GM21528 (cell line): Measurements from ENCODE around the gene EIF2S3B.
"Not testable (repeated sequence)": the region's sequence is repeated elsewhere in the genome, so short reads cannot be mapped to it uniquely, and the experiment has no call there.

Experiments
- ATAC-seq: cut with Tn5 transposase; IDR thresholded peaks from one replicate; pipeline ENCODE4 v1.9.1; 2021; ENCODE audit warnings: mild to moderate bottlenecking, moderate library complexity; ENCODE audit not compliant: unreplicated experiment, low FRiP score

EIF2S3B gene

GRCh38 chr12:10505620-10506019 lies at the start of gene EIF2S3B:
TSS of gene EIF2S3B (plus strand) at chr12:10505890. CDS start at chr12:10505903, 13 bp downstream.
- ATAC-seq, result no peak

- ATAC-seq, result no peak
These were observed 48.8 kb upstream of the EIF2S3B start for GRCh38 chr12:10456856-10457255.

DNA sequence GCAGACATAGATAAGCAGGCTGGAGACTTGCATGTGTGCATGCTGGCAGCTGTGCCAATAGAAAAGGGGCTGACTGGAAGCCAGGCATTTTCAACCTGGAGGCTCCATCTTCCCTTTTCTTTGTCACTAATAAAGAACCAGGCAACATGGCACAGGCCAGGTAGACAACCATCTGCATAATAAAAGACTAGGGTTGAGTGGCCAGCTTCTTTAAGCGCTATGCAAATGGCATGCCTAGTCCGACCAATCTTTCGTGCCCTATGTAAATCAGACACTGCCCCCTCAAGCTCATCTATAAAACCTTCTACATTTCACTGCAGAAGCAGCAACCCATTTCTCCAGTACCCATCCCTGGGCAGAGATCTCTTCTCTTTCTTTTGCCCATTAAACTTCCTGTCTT lies 47.9 kb upstream of the EIF2S3B start:
- no peak for ATAC-seq

- no peak for ATAC-seq
These were observed 39.4 kb upstream of the EIF2S3B start for GRCh38 chr12:10466311-10466710.

DNA sequence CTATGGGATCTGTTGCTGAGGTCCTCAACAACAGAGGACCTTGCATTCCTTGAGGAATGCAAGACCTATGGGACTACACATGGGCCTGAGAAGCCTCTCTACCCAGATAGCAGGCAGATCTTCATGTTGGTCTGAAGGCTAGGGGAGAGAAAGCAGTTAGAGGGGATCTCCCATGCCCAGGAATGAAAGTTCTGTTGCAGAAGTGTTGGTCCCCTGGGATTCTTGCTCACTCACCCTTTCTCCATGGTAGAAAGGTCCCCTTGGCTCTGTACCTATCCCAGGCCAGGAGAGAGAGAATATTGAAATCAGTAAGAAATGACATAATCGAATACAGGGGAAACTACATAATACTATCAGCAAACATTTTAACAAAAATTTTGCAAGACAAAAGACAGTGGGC lies 36.0 kb upstream of the EIF2S3B start:
- ATAC-seq, result no peak

DNA sequence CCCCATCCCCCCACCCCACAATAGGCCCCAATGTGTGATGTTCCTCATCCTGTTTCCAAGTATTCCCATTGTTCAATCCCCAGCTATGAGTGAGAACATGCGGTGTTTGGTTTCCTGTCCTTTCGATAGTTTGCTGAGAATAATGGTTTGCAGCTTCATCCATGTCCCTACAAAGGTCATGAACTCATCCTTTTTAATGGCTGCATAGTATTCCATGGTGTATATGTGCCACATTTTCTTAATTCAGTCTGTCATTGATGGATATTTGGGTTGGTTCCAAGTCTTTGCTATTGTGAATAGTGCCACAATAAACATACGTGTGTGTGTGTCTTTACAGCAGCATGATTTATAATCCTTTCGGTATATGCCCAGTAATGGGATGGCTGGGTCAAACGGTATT lies 32.9 kb upstream of the EIF2S3B start:
- not testable (repeated sequence) for ATAC-seq

DNA sequence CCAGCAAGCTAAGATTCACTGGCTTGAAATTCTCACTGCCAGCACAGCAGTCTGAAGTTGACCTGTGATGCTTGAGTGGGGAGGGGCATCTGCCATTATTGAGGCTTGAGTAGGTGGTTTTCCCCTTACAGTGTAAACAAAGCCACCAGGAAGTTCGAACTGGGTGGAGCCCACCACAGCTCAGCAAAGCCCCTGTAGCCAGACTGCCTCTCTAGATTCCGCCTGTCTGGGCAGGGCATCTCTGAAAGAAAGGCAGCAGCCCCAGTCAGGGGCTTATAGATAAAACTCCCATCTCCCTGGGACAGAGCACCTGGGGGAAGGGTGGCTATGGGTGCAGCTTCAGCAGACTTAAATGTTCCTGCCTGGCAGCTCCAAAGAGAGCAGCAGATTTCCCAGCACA lies 23.8 kb upstream of the EIF2S3B start:
- ATAC-seq, result not testable (repeated sequence)

- not testable (repeated sequence) for ATAC-seq
These were observed 18.4 kb upstream of the EIF2S3B start for GRCh38 chr12:10487328-10487727.

DNA sequence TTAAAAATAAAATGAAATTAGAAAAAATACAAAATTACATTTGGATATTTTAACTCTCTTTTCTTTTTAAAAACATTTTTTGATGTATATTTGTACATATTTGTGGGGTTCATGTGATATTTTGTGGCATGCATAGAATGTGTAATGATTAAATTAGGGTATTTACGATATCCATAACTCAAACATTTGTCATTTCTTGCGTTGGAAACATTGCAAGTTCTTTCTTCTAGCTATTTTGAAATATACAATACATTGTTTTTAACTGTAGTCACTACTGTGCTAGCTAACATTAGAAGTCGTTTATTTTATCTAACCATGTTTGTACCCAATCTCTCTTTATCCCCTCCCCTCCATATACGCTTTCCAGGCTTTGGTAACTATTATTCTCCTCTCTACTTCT lies 13.9 kb upstream of the EIF2S3B start:
- ATAC-seq, result no peak

- ATAC-seq, result no peak
These were observed 8.1 kb upstream of the EIF2S3B start for GRCh38 chr12:10497602-10498001.

DNA sequence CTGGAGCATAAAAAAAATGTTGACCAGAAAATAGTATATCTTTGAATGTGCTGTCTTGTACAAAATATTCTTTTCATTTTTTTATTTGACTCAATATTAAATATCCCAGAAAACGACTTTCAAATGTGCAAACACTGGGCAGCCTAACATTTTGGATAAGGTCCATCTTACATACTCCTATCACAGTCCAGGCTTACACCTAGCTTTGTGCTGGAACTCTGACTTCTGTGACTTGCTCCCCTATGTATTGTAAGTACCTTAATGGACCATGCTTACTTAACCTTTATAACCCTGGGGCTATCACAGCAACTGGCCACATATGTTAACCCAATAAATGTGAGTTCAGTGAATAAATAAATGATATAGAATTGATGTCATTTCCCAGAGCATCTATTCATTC lies 7.6 kb upstream of the EIF2S3B start:
- no peak for ATAC-seq

DNA sequence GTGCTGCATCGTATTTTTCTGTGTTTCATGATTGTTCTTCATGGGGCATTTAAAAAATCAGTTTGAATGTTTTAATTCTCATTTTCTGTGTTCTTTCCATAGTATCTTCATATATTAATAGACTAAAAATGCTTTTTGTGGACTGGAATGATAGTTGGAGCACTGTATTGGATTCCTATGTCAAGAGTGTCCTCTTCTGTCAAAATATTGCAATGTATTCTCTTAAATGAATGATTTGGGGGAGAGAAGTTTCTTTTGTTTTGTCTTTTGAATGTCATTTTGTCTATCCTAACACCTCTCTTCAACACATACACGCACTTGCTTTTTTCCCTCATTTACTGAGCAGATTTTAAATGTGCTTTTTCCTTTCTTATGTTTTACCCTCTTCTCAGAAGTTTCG lies 4.7 kb upstream of the EIF2S3B start:
- no peak for ATAC-seq

DNA sequence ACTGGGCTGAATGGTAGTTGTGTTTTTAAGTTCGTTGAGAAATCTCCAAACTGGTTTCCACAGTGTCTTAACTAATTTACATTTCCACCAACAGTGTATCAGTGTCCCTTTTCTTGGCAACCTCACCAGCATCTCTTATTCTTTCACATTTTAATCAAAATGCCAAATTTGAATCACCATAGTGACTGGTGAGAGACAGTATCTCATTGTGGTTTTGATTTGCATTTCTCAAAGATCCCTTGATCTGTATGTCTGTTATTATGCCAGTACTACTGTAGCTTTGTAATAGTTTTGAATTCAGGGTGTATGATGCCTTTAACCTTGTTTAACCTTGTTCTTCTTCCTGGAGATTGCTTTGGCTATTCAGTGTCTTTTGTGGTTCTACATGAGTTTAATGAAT lies 2.2 kb upstream of the EIF2S3B start:
- no peak for ATAC-seq

GRCh38 chr12:10511756-10512355 lies 6.2 kb downstream of the EIF2S3B start:
- ATAC-seq, result no peak

DNA sequence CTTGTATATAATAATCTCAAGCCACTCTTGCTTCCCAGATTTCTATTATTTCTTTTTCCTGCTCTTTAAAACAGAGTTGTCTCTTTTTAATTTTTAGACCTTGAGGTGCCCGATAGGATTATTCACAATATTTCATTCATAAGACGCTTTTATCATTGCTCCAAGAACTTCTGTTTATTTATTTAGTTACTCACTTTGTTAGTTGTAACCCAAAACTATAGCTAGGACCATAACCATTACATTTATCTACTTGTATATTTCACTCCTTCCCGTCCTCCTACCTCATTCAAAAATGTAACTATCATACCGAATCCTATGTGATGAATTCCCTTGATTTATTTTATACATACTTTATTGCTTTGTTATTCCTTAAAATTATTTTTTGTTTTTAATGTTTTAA lies 7.1 kb downstream of the EIF2S3B start:
- ATAC-seq, result no peak

DNA sequence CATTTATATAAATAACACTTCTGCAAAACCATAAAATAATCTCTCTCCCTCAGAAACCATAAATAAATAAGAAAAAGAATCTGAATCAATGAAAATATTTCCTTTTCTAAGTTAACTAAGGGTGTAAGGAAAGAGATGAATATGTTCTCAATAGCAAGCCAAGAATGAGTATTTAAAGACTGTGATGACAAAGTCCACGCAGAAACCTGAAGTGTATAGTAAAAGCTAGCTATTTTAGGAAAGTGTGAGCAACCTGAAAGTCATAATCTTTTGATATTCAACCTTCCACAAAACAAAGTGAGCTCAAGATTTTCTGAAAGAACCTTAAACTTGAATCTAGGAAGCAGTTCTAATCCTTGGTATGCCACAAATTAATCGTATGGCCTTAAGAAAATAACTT lies 15.9 kb downstream of the EIF2S3B start:
- ATAC-seq, result no peak

GRCh38 chr12:10528174-10528953 lies 22.7 kb downstream of the EIF2S3B start:
- no peak for ATAC-seq

GRCh38 chr12:10529603-10530002 lies 23.9 kb downstream of the EIF2S3B start:
- ATAC-seq, result no peak

- no peak for ATAC-seq
These were observed 32.0 kb downstream of the EIF2S3B start for GRCh38 chr12:10537721-10538120.

DNA sequence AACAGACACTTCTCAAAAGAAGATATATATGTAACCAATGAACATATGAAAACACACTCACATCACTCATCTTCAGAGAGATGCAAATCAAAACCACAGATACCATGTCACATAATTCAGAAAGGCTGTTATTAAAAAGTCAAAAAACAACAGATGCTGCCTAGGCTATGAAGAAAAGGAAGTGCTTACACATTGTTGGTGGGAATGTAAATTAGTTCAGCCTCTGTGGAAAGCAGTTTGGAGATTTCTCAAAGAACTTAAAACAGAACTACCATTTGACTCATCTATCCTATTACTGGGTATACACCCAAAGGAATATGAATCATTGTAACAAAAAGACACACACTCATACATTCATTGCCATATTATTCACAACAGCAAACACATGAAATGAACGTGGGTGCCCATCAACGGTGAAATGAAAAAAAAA lies 35.1 kb downstream of the EIF2S3B start:
- peak; percentile 94 for ATAC-seq

DNA sequence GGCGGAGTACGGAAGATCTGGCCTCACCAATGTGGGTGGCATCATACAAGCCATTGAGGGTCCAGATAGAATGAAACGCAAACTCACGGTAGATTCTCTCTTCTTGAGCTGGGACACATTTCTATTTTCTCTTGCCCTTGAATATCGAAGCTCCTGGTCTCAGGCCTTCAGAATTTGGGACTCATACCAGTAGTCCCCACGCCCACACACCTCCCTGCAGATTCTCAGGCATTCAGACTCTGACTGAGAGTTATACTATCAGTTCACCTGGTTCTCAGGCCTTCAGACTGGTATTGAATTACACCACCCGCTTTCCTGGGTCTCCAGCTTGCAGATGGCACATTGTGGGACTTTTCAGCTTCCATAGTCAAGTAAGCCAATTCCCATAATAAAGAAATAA lies 37.8 kb downstream of the EIF2S3B start:
- ATAC-seq, result no peak

DNA sequence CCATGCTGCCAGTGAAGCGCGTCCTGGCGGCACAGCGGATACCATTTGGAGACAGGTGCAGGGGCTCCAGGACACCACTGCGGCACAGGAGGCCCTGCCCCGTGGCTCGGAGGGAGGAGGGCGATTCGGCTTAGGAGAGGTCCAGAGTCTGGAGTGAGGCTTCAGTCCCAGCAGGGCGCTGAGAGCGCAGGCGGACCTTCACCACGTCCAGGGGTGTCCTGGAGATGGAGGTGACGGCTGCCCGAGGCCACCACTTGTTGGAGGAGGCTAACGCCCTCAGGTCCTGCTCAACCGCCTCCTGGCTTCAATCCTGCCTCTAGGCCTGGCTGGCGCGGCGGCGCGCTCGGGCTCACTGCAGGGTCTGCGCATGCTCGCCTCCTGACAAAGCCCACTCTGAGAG lies 45.7 kb downstream of the EIF2S3B start:
- ATAC-seq, result no peak
